ENCODE data around the gene SUGT1. TPM values are rescaled to one million over a fixed set of nuclear protein-coding genes. Genes with fewer than 3 reads are reported as not detected.

Gene SUGT1
- polyA plus RNA-seq, 1 donor from 2014 or later, result 57.5 TPM

DNA sequence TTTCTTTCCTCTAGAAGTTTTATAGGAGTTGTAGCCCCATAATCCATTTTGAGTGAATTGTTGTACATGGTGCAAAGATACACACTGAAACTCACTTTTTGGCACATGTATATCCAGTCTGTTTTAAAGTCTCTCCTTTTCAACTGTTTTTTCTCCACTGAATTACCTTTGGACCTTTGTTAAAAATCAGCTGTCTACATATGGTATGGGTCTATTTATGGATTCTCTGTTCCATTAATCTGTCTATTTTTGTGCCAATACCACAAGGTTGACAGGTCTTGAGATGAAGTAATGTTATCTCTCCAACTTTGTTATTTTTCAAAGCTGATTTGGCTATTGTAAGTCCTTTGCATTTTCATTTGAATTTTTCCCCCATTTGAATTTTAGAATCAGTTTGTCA lies 5.7 kb upstream of the SUGT1 start:
- no peak overlapping the region for H3K9ac ChIP-seq (ENCODE audit: low read length)

DNA sequence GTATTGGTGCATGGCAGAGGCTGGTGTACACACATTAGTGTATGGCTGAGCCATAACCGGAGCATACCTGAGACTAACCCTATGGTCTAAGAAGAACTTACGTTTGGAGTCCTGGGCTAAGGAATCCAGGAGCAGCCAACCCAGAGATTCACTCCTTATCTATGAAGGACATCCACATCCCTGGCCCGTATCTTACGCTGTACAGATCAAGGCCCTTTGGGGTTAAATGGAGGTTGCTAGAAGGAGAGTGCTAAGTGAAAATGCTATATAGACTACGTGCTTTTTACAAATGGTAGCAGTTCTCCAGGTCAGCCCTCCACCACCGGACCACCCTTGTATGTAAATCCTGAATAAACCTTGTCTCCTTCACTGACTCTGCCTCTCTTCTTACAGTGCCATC lies 1.9 kb upstream of the SUGT1 start:
- Histone ChIP-seq H3K79me2 (replicated peaks; ENCODE audit: insufficient read depth, low read length) (peaks cover 46% of the 10 kb centered on the region), H3K4me3 (ENCODE audit: low read length) (peak overlapping the region; percentile 87), H3K9ac (ENCODE audit: low read length) (peak overlapping the region; percentile 91), H3K27me3 (ENCODE audit: insufficient read depth, low read depth, low read length) (no peaks in the 10 kb centered on the region), H4K20me1 (ENCODE audit: insufficient read depth) (no peaks in the 10 kb centered on the region), H2AFZ (ENCODE audit: low read depth, low read length) (peak overlapping the region; percentile 71), H3K4me2 (ENCODE audit: low read length) (peak overlapping the region; percentile 95), H3F3A (ENCODE audit: insufficient read depth, low read length, poor library complexity, severe bottlenecking) (peaks cover 12% of the 10 kb centered on the region), H3K9me3 (ENCODE audit: low read length) (no peaks in the 10 kb centered on the region), H3K27ac (ENCODE audit: low read length) (peak overlapping the region; percentile 98), H3K9me2 (ENCODE audit: insufficient read depth, low read length) (no peaks in the 10 kb centered on the region), H3K36me3 (ENCODE audit: insufficient read depth, low read length) (no peaks in the 10 kb centered on the region)
- TF ChIP-seq RAD21 (conservative IDR thresholded peaks at IDR 0.05) (no peak), EZH2 (IDR thresholded peaks at IDR 0.05; ENCODE audit: borderline replicate concordance, insufficient read depth, low read length, poor library complexity, severe bottlenecking) (no peak), EP300 (conservative IDR thresholded peaks at IDR 0.05; ENCODE audit: poor library complexity, severe bottlenecking) (no peak), MXI1 (conservative IDR thresholded peaks at IDR 0.05; ENCODE audit: poor library complexity, severe bottlenecking) (no peak), SMC3 (conservative IDR thresholded peaks at IDR 0.05; ENCODE audit: poor library complexity) (no peak), TAF1 (IDR thresholded peaks at IDR 0.05; ENCODE audit: low read depth) (no peak), POLR2AphosphoS5 (IDR thresholded peaks at IDR 0.05) (no peak)
- TF ChIP-seq, protein P1, sequence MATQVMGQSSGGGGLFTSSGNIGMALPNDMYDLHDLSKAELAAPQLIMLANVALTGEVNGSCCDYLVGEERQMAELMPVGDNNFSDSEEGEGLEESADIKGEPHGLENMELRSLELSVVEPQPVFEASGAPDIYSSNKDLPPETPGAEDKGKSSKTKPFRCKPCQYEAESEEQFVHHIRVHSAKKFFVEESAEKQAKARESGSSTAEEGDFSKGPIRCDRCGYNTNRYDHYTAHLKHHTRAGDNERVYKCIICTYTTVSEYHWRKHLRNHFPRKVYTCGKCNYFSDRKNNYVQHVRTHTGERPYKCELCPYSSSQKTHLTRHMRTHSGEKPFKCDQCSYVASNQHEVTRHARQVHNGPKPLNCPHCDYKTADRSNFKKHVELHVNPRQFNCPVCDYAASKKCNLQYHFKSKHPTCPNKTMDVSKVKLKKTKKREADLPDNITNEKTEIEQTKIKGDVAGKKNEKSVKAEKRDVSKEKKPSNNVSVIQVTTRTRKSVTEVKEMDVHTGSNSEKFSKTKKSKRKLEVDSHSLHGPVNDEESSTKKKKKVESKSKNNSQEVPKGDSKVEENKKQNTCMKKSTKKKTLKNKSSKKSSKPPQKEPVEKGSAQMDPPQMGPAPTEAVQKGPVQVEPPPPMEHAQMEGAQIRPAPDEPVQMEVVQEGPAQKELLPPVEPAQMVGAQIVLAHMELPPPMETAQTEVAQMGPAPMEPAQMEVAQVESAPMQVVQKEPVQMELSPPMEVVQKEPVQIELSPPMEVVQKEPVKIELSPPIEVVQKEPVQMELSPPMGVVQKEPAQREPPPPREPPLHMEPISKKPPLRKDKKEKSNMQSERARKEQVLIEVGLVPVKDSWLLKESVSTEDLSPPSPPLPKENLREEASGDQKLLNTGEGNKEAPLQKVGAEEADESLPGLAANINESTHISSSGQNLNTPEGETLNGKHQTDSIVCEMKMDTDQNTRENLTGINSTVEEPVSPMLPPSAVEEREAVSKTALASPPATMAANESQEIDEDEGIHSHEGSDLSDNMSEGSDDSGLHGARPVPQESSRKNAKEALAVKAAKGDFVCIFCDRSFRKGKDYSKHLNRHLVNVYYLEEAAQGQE (IDR thresholded peaks at IDR 0.05; ENCODE audit: borderline replicate concordance), result no peak
- TF ChIP-seq, protein P2, sequence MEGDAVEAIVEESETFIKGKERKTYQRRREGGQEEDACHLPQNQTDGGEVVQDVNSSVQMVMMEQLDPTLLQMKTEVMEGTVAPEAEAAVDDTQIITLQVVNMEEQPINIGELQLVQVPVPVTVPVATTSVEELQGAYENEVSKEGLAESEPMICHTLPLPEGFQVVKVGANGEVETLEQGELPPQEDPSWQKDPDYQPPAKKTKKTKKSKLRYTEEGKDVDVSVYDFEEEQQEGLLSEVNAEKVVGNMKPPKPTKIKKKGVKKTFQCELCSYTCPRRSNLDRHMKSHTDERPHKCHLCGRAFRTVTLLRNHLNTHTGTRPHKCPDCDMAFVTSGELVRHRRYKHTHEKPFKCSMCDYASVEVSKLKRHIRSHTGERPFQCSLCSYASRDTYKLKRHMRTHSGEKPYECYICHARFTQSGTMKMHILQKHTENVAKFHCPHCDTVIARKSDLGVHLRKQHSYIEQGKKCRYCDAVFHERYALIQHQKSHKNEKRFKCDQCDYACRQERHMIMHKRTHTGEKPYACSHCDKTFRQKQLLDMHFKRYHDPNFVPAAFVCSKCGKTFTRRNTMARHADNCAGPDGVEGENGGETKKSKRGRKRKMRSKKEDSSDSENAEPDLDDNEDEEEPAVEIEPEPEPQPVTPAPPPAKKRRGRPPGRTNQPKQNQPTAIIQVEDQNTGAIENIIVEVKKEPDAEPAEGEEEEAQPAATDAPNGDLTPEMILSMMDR (IDR thresholded peaks at IDR 0.05; ENCODE audit: poor library complexity, severe bottlenecking), result no peak

More for the DNA sequence above, 5.7 kb upstream of the SUGT1 start:
- no peaks in the 10 kb centered on the region for H3K36me3 ChIP-seq (ENCODE audit: insufficient read depth, low read length)
- H3K9me3 ChIP-seq (ENCODE audit: low read length), result no peaks in the 10 kb centered on the region
- no peak overlapping the region for H3K4me2 ChIP-seq (ENCODE audit: low read length)
- peaks cover 5% of the 10 kb centered on the region for H3F3A ChIP-seq (ENCODE audit: insufficient read depth, low read length, poor library complexity, severe bottlenecking)
- no peaks in the 10 kb centered on the region for H4K20me1 ChIP-seq (ENCODE audit: insufficient read depth)
- TF ChIP-seq, protein P1 (IDR thresholded peaks at IDR 0.05; ENCODE audit: borderline replicate concordance), result no peak
- TF ChIP-seq POLR2AphosphoS5 (IDR thresholded peaks at IDR 0.05) (no peak), SMC3 (conservative IDR thresholded peaks at IDR 0.05; ENCODE audit: poor library complexity) (no peak), EZH2 (IDR thresholded peaks at IDR 0.05; ENCODE audit: borderline replicate concordance, insufficient read depth, low read length, poor library complexity, severe bottlenecking) (no peak), MXI1 (conservative IDR thresholded peaks at IDR 0.05; ENCODE audit: poor library complexity, severe bottlenecking) (no peak), EP300 (conservative IDR thresholded peaks at IDR 0.05; ENCODE audit: poor library complexity, severe bottlenecking) (no peak), RAD21 (conservative IDR thresholded peaks at IDR 0.05) (no peak), TAF1 (IDR thresholded peaks at IDR 0.05; ENCODE audit: low read depth) (no peak)
- TF ChIP-seq, protein P2 (IDR thresholded peaks at IDR 0.05; ENCODE audit: poor library complexity, severe bottlenecking), result no peak
- H3K27ac ChIP-seq (ENCODE audit: low read length), result no peak overlapping the region
- no peaks in the 10 kb centered on the region for H3K9me2 ChIP-seq (ENCODE audit: insufficient read depth, low read length)
- peaks cover 24% of the 10 kb centered on the region for H3K79me2 ChIP-seq (replicated peaks; ENCODE audit: insufficient read depth, low read length)
- H2AFZ ChIP-seq (ENCODE audit: low read depth, low read length), result no peak overlapping the region
- H3K4me3 ChIP-seq (ENCODE audit: low read length), result no peak overlapping the region
- H3K27me3 ChIP-seq (ENCODE audit: insufficient read depth, low read depth, low read length), result no peaks in the 10 kb centered on the region

Measured in neural cell (in vitro differentiated cells).